Thymus (tissue), 11 donors: Measurements from ENCODE around the gene LYSMD2. TPM values are rescaled to one million over a fixed set of nuclear protein-coding genes. Genes with fewer than 3 reads are reported as not detected.

ENCODE experiments used
- DNase-seq, 9 donors: peaks; one replicate each; pipeline ENCODE4 v3.0.0-alpha.2; 2013; ENCODE audit warnings: low spot score in 9 of 9, low read depth in 6 of 9, missing footprints in 1 of 9
- H3K27ac ChIP-seq, 2 donors: one replicate each; pipeline ENCODE4 v1.5.1; 2013; ENCODE audit warnings: control low read depth in 1 of 2, low read depth in 1 of 2, low read length in 1 of 2, mild to moderate bottlenecking in 1 of 2, moderate library complexity in 1 of 2
- H3K27me3 ChIP-seq, 2 donors: one replicate each; pipeline ENCODE4 v1.5.1; 2013; ENCODE audit warnings: low read length in 1 of 2; ENCODE audit not compliant: control insufficient read depth in 2 of 2, insufficient read depth in 1 of 2
- H3K36me3 ChIP-seq, 2 donors: one replicate each; pipeline ENCODE4 v1.5.1; 2013; ENCODE audit warnings: low read length in 1 of 2, mild to moderate bottlenecking in 1 of 2, moderate library complexity in 1 of 2; ENCODE audit not compliant: control insufficient read depth in 2 of 2, insufficient read depth in 2 of 2
- H3K4me1 ChIP-seq, 2 donors: one replicate each; pipeline ENCODE4 v1.5.1; 2013; ENCODE audit warnings: low read length in 2 of 2; ENCODE audit not compliant: control insufficient read depth in 2 of 2, insufficient read depth in 2 of 2
- H3K4me3 ChIP-seq, 2 donors: one replicate each; pipeline ENCODE4 v1.5.1; 2013; ENCODE audit warnings: low read length in 2 of 2, control low read depth in 1 of 2, mild to moderate bottlenecking in 1 of 2
- H3K9me3 ChIP-seq, 2 donors: one replicate each; pipeline ENCODE4 v1.5.1; 2013; ENCODE audit warnings: low read length in 1 of 2, mild to moderate bottlenecking in 1 of 2; ENCODE audit not compliant: control insufficient read depth in 2 of 2, insufficient read depth in 1 of 2
- WGBS: extraction: QIAGEN DNeasy Blood & Tissue Kit; methylation state at CpG from one replicate; pipeline ENCODE4 v1.1.7; 2013; 5-methylcytosine and 5-hydroxymethylcytosine counted together
- polyA plus RNA-seq: library from polyadenylated mRNA; stranded (reverse); fragments of 200-250 nt; gene quantifications from one replicate; pipeline ENCODE4 v1.2.3, GENCODE V29; 2013
- total RNA-seq: library from RNA; stranded (reverse); fragments of 120-200 nt; gene quantifications from one replicate; pipeline ENCODE4 v1.2.4, GENCODE V29; 2013
- donor health status: healthy.

LYSMD2 gene
- total and polyA plus RNA-seq, 2 donors = 19.6 to 30.1 TPM

- Histone ChIP-seq H3K4me3 (no peak overlapping the region), H3K27me3 (peaks cover 0 to 2% of the 10 kb centered on the region in 2 donors), H3K4me1 (no peaks in the 10 kb centered on the region), H3K9me3 (no peaks in the 10 kb centered on the region), H3K36me3 (no peaks in the 10 kb centered on the region), H3K27ac (no peak overlapping the region)
- no peak for DNase-seq
- 98% methylated on average over 2 of the region's 2 CpGs for WGBS
Observed at GRCh38 chr15:51697163-51697562, 40.3 kb downstream of the LYSMD2 start.

GRCh38 chr15:51696566-51696965 lies 40.9 kb downstream of the LYSMD2 start:
- H3K36me3 ChIP-seq = no peaks in the 10 kb centered on the region
- no peaks in the 10 kb centered on the region for H3K4me1 ChIP-seq
- DNase-seq = no peak
- H3K9me3 ChIP-seq = no peaks in the 10 kb centered on the region
- no peak overlapping the region for H3K4me3 ChIP-seq
- H3K27ac ChIP-seq = no peak overlapping the region
- WGBS = 97% methylated on average over 5 of the region's 5 CpGs
- peaks cover 0 to 2% of the 10 kb centered on the region in 2 donors for H3K27me3 ChIP-seq

- 77% methylated on average over 3 of the region's 3 CpGs for WGBS
- peak in 1 of 9 donors; percentile 3 for DNase-seq
- no peaks in the 10 kb centered on the region for H3K27me3 ChIP-seq
- no peaks in the 10 kb centered on the region for H3K4me1 ChIP-seq
- no peaks in the 10 kb centered on the region for H3K9me3 ChIP-seq
- no peak overlapping the region for H3K27ac ChIP-seq
- H3K36me3 ChIP-seq = no peaks in the 10 kb centered on the region
- H3K4me3 ChIP-seq = no peak overlapping the region
Observed at GRCh38 chr15:51692154-51692553, 45.3 kb downstream of the LYSMD2 start.

- Histone ChIP-seq H3K9me3 (no peaks in the 10 kb centered on the region), H3K4me1 (no peaks in the 10 kb centered on the region), H3K4me3 (no peak overlapping the region), H3K27me3 (no peaks in the 10 kb centered on the region), H3K27ac (no peak overlapping the region), H3K36me3 (no peaks in the 10 kb centered on the region)
- DNase-seq = no peak
- WGBS = 71% methylated on average over 2 of the region's 2 CpGs
Observed at GRCh38 chr15:51688863-51689262, 48.6 kb downstream of the LYSMD2 start.

- Histone ChIP-seq H3K4me3 (no peak overlapping the region), H3K27ac (no peak overlapping the region), H3K27me3 (no peaks in the 10 kb centered on the region), H3K9me3 (no peaks in the 10 kb centered on the region), H3K36me3 (no peaks in the 10 kb centered on the region), H3K4me1 (no peaks in the 10 kb centered on the region)
- DNase-seq = no peak
- 1% methylated on average over 1 of the region's 1 CpG for WGBS
Observed at GRCh38 chr15:51687565-51687964, 49.9 kb downstream of the LYSMD2 start.

- no peak within 1 kb of the TSS for H3K27ac ChIP-seq
- H3K36me3 ChIP-seq = no peaks in the 10 kb centered on the region
- no peaks in the 10 kb centered on the region for H3K9me3 ChIP-seq
- DNase-seq = peak; percentile 51 to 86 (median 70)
- peaks cover 4 to 12% of the 10 kb centered on the region in 2 donors for H3K27me3 ChIP-seq
- 6% methylated on average over 38 of the region's 38 CpGs for WGBS
- no peak within 1 kb of the TSS for H3K4me3 ChIP-seq
- H3K4me1 ChIP-seq = no peaks in the 10 kb centered on the region
Observed at GRCh38 chr15:51681303-51681963, 56.0 kb downstream of the LYSMD2 start, which contains the start of gene SCG3. Gene SCG3 (plus strand): TSS chr15:51681503. CDS start chr15:51681756, 253 bp downstream.

- Histone ChIP-seq H3K4me3 (no peak overlapping the region), H3K27ac (no peak overlapping the region), H3K27me3 (peaks cover 4 to 12% of the 10 kb centered on the region in 2 donors), H3K4me1 (no peaks in the 10 kb centered on the region), H3K9me3 (no peaks in the 10 kb centered on the region), H3K36me3 (no peaks in the 10 kb centered on the region)
- WGBS = 59% methylated on average over 2 of the region's 2 CpGs
- no peak for DNase-seq
Observed at GRCh38 chr15:51680321-51680720, 57.1 kb downstream of the LYSMD2 start.

GRCh38 chr15:51678096-51678495 lies 59.4 kb downstream of the LYSMD2 start:
- Histone ChIP-seq H3K27me3 (peaks cover 4 to 12% of the 10 kb centered on the region in 2 donors), H3K36me3 (no peaks in the 10 kb centered on the region), H3K4me1 (no peaks in the 10 kb centered on the region), H3K4me3 (no peak overlapping the region), H3K27ac (no peak overlapping the region), H3K9me3 (no peaks in the 10 kb centered on the region)
- DNase-seq = no peak
- 89% methylated on average over 2 of the region's 2 CpGs for WGBS

- peaks cover 4 to 12% of the 10 kb centered on the region in 2 donors for H3K27me3 ChIP-seq
- H3K27ac ChIP-seq = no peak overlapping the region
- no peak overlapping the region for H3K4me3 ChIP-seq
- 96% methylated on average over 2 of the region's 2 CpGs for WGBS
- H3K9me3 ChIP-seq = no peaks in the 10 kb centered on the region
- DNase-seq = no peak
- H3K4me1 ChIP-seq = no peaks in the 10 kb centered on the region
- no peaks in the 10 kb centered on the region for H3K36me3 ChIP-seq
Observed at GRCh38 chr15:51677452-51677851, 60.0 kb downstream of the LYSMD2 start.
